Epithelial cell of esophagus (primary cell): Measurements from ENCODE around the gene CLCN7.

Source experiments
- DNase-seq: peaks from one replicate; pipeline ENCODE4 v3.0.0; 2010; ENCODE audit warnings: low read depth
- H3K4me3 ChIP-seq: 2 replicates; pipeline ENCODE4 v1.5.1; 2011; ENCODE audit warnings: mild to moderate bottlenecking, low read length, control low read depth
- TF ChIP-seq, protein P1 (sequence below): IDR thresholded peaks from 2 replicates; pipeline ENCODE4 v1.5.1; 2011; ENCODE audit warnings: low read depth, mild to moderate bottlenecking, low read length, control low read depth, inconsistent platforms; ENCODE audit not compliant: insufficient read depth; ENCODE audit errors: missing control alignments

The CLCN7 gene

DNA sequence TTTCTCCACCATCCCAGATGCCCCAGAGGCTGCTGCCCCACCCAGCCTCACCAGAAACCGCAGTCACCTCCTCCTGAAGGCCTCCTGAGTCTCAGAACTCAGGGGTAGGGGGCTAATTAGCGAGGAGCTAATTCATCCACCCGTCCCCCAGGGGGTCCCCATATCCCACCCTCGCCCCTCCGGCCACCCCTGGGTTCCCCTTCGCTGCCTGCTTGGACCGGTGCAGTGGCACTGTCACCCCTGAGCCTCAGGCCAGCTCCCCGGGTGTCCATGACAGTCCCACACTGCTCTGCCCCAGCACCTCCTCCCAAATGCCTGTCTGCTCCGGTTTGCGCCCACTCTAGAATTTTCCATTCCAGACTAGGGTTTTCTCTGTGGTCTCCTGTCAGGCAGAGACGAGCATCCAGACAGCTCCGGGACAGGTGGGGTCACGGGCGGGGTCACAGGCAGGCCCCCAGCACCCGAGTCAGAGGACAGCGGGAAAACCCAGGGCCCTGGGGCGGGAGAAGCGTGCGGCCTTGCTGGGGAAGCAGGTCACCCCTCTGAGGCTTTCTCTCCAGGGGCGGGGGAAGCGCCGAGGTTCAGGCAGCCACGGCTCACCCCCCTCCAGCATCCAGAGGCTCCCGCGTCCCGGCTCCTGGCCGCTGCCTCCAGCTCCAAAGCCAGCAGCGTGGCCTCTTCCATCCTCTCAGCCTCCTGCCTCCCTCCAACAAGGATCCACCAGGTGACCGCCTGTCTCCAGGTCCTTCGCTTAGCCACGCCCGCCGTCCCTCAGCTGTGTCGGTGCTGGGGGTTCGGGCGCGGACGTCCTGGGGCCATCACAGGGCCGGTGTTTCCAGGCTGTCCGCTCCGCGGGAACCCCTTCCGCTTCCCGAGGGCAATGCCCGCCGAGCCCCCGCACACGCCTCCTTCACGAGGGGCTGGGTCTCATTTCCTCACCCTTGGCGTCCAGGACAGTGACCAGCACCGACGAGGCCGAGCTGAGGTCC, 47.1 kb downstream of the CLCN7 start:
- TF ChIP-seq, protein P1, sequence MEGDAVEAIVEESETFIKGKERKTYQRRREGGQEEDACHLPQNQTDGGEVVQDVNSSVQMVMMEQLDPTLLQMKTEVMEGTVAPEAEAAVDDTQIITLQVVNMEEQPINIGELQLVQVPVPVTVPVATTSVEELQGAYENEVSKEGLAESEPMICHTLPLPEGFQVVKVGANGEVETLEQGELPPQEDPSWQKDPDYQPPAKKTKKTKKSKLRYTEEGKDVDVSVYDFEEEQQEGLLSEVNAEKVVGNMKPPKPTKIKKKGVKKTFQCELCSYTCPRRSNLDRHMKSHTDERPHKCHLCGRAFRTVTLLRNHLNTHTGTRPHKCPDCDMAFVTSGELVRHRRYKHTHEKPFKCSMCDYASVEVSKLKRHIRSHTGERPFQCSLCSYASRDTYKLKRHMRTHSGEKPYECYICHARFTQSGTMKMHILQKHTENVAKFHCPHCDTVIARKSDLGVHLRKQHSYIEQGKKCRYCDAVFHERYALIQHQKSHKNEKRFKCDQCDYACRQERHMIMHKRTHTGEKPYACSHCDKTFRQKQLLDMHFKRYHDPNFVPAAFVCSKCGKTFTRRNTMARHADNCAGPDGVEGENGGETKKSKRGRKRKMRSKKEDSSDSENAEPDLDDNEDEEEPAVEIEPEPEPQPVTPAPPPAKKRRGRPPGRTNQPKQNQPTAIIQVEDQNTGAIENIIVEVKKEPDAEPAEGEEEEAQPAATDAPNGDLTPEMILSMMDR, result no peak
- no peak for DNase-seq
- H3K4me3 ChIP-seq, result no peak overlapping the region

DNA sequence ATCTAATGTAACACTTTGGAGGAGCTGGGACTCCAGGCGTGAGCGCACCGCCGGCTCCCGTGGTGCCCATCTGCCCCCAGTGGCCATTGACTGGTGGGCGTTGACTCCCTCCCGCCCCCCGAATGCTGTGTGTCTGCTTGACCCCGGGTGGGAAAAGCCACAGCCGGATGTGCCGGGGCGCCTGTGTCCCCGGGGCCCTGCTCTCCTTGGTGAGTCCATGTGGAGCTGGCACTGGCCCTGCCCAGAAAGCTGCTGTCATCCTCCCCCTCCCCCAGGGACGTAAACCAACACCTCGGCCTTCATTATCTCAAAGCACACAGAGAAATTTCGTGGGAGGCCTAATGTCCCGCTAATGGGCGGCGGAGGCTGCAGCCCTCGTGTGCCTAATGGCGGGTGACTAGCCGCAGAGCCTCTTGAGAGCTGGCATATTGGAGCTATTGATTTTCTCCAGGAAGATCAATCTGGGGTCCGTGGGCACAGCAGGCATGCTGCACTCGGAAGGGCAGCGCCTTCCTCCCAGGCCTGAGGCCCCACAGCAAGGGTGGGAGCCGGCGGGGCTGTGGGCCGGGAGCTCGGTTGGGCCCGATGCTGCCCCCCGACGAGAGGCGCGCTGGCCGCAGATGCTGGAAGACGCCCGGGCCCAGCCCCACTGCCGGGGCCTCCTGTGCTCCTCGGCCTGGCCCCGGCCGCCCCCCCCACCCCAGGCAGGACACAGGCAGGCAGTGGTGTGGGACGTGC, 47.9 kb downstream of the CLCN7 start:
- no peak overlapping the region for H3K4me3 ChIP-seq
- TF ChIP-seq, protein P1, result no peak
- DNase-seq, result no peak

DNA sequence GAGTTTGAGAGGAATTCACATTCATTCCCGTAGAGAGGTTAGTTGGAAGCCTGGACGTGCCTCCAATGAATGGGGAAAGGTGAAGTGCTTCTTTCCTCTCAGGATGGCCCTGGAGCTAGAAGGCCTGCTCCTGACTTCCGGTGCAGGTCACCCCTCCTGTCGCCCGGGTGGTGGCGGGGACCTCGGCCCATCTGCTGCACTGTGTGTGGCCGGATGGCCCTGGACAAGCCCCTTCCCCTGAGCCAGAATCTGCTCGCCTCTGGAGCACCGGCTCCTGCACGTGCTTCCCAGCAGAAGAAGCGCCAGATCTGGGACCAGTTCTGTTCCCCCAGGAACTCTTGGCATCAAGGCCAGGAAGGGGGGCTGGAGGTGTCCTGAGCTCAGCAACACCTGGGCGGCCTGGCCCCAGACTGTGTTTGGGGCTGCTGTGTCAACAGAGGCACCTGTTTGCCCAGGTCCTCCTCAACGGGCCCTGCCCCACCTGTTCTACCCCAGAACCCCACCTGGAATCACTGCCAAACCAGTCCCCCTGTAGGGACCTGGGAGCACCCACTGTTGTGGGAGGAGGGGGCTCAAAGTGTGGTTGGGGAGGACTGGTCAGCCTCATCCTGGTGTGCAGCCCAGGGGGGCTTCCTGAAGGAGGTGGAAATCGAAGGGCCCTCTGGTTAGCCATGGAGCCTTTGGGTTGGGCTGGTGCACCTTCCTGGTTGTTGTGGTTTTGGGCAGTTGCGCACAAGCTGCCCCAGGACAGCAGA, 49.0 kb downstream of the CLCN7 start:
- TF ChIP-seq, protein P1, result no peak
- H3K4me3 ChIP-seq, result no peak overlapping the region
- DNase-seq, result no peak

DNA sequence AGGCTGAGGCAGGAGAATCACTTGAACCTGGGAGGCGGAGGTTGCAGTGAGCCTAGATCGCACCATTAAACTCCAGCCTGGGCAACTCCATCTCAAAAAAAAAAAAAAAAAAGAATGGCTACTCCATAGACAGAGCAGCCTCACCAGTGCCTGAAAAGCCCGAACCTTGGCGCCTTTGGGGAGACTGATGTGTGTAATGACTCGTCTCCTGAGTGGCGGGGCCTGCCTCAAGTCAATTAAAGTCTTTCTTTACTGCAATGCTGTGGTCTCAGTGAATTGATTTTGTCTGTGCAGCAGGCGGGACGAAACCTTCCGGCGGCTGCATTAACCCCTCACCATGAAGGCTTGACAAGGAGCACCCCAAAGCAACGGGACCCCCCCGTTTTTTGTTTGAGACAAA, 50.8 kb downstream of the CLCN7 start:
- TF ChIP-seq, protein P1, result no peak
- no peak overlapping the region for H3K4me3 ChIP-seq
- no peak for DNase-seq

DNA sequence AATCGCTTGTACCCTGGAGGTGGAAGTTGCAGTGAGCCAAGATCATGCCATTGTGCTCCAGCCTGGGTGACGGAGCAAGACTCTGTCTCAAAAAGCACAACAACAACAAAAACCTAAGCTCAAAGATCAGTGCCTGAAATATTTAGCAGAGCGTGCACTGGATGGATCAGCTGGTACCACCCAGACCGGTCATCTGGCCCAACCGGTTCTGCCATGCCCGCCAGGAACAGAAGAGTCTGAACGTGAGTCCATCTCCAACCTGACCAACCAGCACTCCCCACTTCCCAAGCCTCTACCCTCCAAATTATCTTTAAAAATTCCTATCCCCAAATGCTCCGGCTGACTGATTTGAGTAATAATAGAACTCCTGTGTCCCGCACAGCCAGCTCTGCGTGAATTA, 52.8 kb downstream of the CLCN7 start:
- no peak for DNase-seq
- TF ChIP-seq, protein P1, result no peak
- H3K4me3 ChIP-seq, result no peak overlapping the region

DNA sequence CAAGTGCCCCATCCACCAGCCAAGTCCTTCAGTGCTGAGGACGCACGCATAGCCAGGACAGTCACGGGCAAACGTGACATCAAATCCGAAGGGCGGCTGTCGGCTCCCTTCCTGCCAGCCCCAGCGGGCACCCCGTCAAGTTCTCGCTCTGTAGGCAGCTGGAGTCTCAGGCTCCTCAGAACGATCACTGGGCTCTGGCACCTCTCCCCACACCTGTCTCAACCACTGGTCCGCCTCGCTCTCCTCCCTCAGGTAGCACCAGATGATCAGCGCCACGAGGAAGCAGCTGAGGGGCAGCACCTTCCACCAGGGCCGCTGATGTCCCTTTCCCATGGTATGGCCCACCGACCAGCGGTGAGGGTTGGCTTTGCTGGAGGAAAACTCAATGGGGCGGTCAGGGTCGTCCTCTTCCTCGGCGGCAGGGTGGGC, 54.7 kb downstream of the CLCN7 start:
- DNase-seq, result no peak
- TF ChIP-seq, protein P1, result no peak
- peak overlapping the region; percentile 90 for H3K4me3 ChIP-seq
